GM06990 (cell line): ENCODE data around the gene FKBP5.

Experiments used
- DNase-seq: peaks from one replicate; pipeline ENCODE4 v3.0.0-alpha.2; 2011; ENCODE audit not compliant: insufficient read length; ENCODE audit errors: extremely low read depth
- H3K27me3 ChIP-seq: replicated peaks from 2 replicates; pipeline ENCODE4 v1.6.0; 2011; ENCODE audit warnings: low read length; ENCODE audit not compliant: control insufficient read depth, insufficient read depth
- H3K36me3 ChIP-seq: 2 replicates; pipeline ENCODE4 v1.5.1; 2011; ENCODE audit warnings: low read length; ENCODE audit not compliant: control insufficient read depth, insufficient read depth
- H3K4me3 ChIP-seq: replicated peaks from 2 replicates; pipeline ENCODE4 v1.5.1; 2011; ENCODE audit warnings: low read depth, mild to moderate bottlenecking, control low read depth, low read length
- TF ChIP-seq, protein P1 (sequence below): IDR thresholded peaks from 2 replicates; pipeline ENCODE4 v1.5.1; 2011; ENCODE audit warnings: low read length, control low read depth, mild to moderate bottlenecking, inconsistent platforms; ENCODE audit not compliant: insufficient read depth, poor library complexity, severe bottlenecking

The FKBP5 gene

DNA sequence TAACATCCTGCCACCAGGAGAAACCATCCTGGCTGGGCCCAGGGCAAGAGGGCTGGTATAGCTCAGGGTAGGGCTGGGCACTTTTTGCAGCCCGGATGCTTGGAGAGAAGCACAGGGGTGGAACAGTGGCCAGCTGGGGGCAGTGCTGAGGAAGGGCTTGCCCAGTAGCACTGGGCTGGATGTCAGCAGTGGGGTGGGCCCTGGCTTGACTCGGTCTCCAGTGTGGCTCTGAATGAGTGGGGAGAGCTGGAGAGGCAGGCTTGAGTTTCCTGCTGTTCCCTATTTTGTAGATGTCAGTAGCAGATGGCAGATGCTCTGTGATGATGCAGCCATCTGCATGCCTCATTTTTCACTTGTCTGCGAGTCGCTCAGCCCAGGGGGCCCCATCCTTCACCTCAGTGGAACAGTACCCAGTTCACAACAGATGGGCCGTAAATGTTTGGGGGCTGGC, 119.7 kb downstream of the FKBP5 start:
- no peak overlapping the region for H3K4me3 ChIP-seq
- TF ChIP-seq, protein P1, sequence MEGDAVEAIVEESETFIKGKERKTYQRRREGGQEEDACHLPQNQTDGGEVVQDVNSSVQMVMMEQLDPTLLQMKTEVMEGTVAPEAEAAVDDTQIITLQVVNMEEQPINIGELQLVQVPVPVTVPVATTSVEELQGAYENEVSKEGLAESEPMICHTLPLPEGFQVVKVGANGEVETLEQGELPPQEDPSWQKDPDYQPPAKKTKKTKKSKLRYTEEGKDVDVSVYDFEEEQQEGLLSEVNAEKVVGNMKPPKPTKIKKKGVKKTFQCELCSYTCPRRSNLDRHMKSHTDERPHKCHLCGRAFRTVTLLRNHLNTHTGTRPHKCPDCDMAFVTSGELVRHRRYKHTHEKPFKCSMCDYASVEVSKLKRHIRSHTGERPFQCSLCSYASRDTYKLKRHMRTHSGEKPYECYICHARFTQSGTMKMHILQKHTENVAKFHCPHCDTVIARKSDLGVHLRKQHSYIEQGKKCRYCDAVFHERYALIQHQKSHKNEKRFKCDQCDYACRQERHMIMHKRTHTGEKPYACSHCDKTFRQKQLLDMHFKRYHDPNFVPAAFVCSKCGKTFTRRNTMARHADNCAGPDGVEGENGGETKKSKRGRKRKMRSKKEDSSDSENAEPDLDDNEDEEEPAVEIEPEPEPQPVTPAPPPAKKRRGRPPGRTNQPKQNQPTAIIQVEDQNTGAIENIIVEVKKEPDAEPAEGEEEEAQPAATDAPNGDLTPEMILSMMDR = peak; percentile 52
- peak; percentile 24 for DNase-seq
- H3K36me3 ChIP-seq = no peaks in the 10 kb centered on the region
- H3K27me3 ChIP-seq = no peaks in the 10 kb centered on the region; the same call in 1 of the 2 replicates

DNA sequence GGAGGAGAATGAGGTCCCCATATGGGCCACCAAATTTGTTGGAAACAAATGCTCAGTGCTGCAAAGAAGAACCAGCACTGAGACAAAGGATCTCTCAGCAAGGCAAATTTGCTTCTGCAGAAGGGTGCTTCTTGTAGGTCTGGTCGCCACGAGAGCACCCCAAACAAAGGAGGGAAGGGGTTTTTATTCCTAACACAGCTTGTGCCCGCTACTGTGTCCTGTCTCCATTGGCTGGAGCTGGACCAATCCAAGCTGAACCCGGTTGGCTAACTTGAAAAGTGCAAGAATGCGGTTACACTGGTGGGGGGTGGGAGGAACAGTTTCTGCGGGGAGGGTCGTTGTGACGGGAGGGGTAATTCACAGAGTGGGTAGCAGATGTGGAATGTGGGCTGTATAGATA, 121.9 kb downstream of the FKBP5 start:
- H3K27me3 ChIP-seq = no peaks in the 10 kb centered on the region; the same call in 1 of the 2 replicates
- H3K4me3 ChIP-seq = no peak overlapping the region
- H3K36me3 ChIP-seq = no peaks in the 10 kb centered on the region
- TF ChIP-seq, protein P1 = no peak
- no peak for DNase-seq

DNA sequence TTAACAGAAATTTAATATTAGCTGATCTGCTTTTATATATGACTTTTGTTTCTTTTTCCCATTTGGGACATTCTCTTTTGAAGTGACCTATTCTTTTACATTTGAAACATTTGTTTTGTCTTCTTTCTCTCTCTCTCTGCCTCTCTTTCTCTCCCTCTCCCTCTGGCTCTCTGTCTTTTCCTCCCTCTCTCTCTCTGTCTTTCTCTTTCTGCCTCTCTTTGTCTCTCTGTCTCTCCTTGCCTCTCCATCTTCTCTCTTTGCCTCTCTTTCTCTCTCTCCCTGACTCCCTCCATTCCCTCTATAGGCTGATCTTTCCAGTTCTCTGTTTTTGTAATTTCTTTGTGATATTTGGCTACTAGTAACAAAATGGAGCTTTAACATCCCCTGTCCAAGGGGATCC, 124.0 kb downstream of the FKBP5 start:
- Histone ChIP-seq H3K27me3 (no peaks in the 10 kb centered on the region; the same call in 1 of the 2 replicates), H3K4me3 (no peak overlapping the region)
- TF ChIP-seq, protein P1 = no peak

DNA sequence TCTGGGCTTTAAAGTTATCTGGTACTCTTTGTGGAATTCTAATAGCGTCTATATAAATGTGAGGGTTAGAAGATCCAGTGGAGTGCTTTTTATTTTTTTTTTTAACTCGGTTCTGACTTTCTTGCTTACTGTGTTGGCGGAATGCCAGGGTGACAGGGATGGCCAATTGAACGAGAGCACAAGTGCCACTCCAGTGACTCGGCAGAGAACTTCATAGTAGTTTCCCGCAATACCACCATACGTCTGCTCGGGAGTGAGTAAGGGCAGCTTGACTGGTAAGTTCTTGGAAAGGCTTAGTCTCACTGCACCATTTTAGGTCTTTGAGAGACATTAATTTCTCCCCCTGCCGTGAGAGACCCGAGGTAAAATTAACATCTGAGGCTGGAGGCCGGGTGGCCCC, 126.7 kb downstream of the FKBP5 start:
- H3K4me3 ChIP-seq = no peak overlapping the region
- no peaks in the 10 kb centered on the region; the same call in 1 of the 2 replicates for H3K27me3 ChIP-seq
- no peaks in the 10 kb centered on the region for H3K36me3 ChIP-seq
- TF ChIP-seq, protein P1 = no peak
- DNase-seq = no peak

More for the DNA sequence above, 124.0 kb downstream of the FKBP5 start:
- no peaks in the 10 kb centered on the region for H3K36me3 ChIP-seq
- no peak for DNase-seq

DNA sequence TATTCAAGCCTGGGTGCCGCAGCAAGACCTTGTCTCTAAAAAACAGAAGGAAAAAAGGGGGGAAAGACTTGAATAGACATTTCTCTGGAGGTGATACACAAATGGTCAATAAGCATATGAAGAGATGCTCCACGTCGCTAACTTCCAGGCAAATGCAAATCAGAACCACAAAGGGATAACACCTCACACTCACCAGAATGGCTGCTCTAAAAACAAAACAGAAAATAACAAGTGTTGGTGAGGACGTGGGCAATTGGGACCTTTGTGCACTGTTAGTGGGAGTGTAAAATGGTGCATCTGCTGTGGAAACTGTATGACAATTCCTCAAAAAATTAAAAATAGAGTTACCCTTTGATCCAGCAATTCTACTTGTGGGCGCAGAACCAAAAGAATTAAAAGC, 127.6 kb downstream of the FKBP5 start:
- no peak for DNase-seq
- H3K36me3 ChIP-seq = no peaks in the 10 kb centered on the region
- no peak overlapping the region for H3K4me3 ChIP-seq
- H3K27me3 ChIP-seq = no peaks in the 10 kb centered on the region; the same call in 1 of the 2 replicates
- TF ChIP-seq, protein P1 = no peak

DNA sequence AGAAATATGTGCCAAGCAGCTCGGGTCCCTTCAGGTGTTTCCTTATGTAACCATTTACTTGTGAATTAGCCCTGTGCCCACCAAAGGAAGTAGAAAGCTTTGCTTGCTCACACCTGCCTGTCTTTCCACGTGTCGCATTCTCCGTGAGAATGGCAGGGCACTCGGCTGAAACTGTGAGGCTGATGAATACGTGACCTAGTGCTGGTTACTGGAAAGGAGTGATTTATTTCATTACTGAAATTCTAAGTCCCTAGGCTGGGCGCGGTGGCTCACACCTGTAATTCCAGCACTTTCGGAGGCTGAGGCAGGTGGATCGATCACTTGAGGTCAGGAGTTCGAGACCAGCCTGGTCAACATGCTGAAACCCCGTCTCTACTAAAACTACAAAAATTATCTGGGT, 130.1 kb downstream of the FKBP5 start:
- DNase-seq = no peak
- TF ChIP-seq, protein P1 = no peak
- Histone ChIP-seq H3K4me3 (no peak overlapping the region), H3K27me3 (no peaks in the 10 kb centered on the region), H3K36me3 (no peaks in the 10 kb centered on the region)
